IMR-90 (cell line): ENCODE data around the gene BCKDK. TPM values are rescaled to one million over a fixed set of nuclear protein-coding genes. Genes with fewer than 3 reads are reported as not detected.
A peak's percentile ranks its signal among the peaks of the same experiment; 100 is the strongest.

Experiments
- ATAC-seq: fragments of 200-7000 bp; cut with Tn5 transposase; 2 replicates; pipeline ENCODE4 v1.9.1; 2020; ENCODE audit warnings: low read depth, mild to moderate bottlenecking, moderate library complexity
- Bru-seq: library from RNA; stranded (reverse); fragments of 400-500 nt; gene quantifications from one replicate; lab custom pipeline; 2021; lab: Mats Ljungman, UMichigan
- BruChase-seq, 2 experiments: library from RNA; stranded (reverse); fragments of 400-500 nt; gene quantifications; one replicate each; lab custom pipeline; 2021; lab: Mats Ljungman, UMichigan
- BruUV-seq: library from RNA; stranded (reverse); fragments of 400-500 nt; replicated peaks from 2 replicates; lab custom pipeline; 2021; lab: Mats Ljungman, UMichigan
- CTCF ChIA-PET: fragments of 300-600 bp; formaldehyde crosslinking; extraction: SDS; loops from one replicate; lab custom pipeline; 2021; ENCODE audit warnings: antibody characterized with exemption; lab: Yijun Ruan, JAX
- POLR2A ChIA-PET: fragments of 300-600 bp; sonication (Branson Sonifier 250); formaldehyde crosslinking; loops from one replicate; lab custom pipeline; 2022; ENCODE audit warnings: antibody characterized with exemption; ENCODE audit not compliant: unreplicated experiment; lab: Charles Lee
- DNase-seq: peaks from one replicate; pipeline ENCODE4 v3.0.0; 2013
- H2AFZ ChIP-seq: replicated peaks from 2 replicates; pipeline ENCODE3; 2013; ENCODE audit warnings: low read length, mild to moderate bottlenecking; ENCODE audit not compliant: poor library complexity
- H2AK5ac ChIP-seq: 2 replicates; pipeline ENCODE4 v1.6.1; 2013; ENCODE audit warnings: low read depth, low read length, inconsistent platforms
- H2AK9ac ChIP-seq: replicated peaks from 2 replicates; pipeline ENCODE3; 2013; ENCODE audit warnings: mild to moderate bottlenecking, low read depth, low read length, moderate library complexity; ENCODE audit not compliant: poor library complexity
- H2BK120ac ChIP-seq: 2 replicates; pipeline ENCODE4 v1.6.1; 2013; ENCODE audit warnings: low read depth, low read length, inconsistent platforms
- H2BK15ac ChIP-seq: 3 replicates; pipeline ENCODE4 v1.6.1; 2013; ENCODE audit warnings: low read depth, low read length, inconsistent platforms
- H2BK20ac ChIP-seq: 2 replicates; pipeline ENCODE4 v1.6.1; 2013; ENCODE audit warnings: low read depth, mild to moderate bottlenecking, inconsistent platforms, low read length, moderate library complexity
- H2BK5ac ChIP-seq: 2 replicates; pipeline ENCODE4 v1.6.1; 2013; ENCODE audit warnings: mild to moderate bottlenecking, low read depth, low read length, inconsistent platforms; ENCODE audit not compliant: poor library complexity, severe bottlenecking
- H3K14ac ChIP-seq: replicated peaks from 2 replicates; pipeline ENCODE4 v1.6.1; 2013; ENCODE audit warnings: low read depth, low read length, inconsistent platforms
- H3K18ac ChIP-seq: 2 replicates; pipeline ENCODE4 v1.6.1; 2013; ENCODE audit warnings: low read depth, low read length, control low read depth
- H3K23ac ChIP-seq: 2 replicates; pipeline ENCODE4 v1.6.1; 2013; ENCODE audit warnings: low read depth, low read length, inconsistent platforms
- H3K27ac ChIP-seq: 2 replicates; pipeline ENCODE4 v1.5.1; 2013; ENCODE audit warnings: mild to moderate bottlenecking, control low read depth, low read length; ENCODE audit not compliant: insufficient read depth
- H3K27me3 ChIP-seq: 2 replicates; pipeline ENCODE4 v1.6.1; 2013; ENCODE audit warnings: low read length; ENCODE audit not compliant: control insufficient read depth, insufficient read depth
- H3K36me3 ChIP-seq: 2 replicates; pipeline ENCODE4 v1.6.1; 2013; ENCODE audit warnings: low read length, mixed read lengths; ENCODE audit not compliant: control insufficient read depth, insufficient read depth
- H3K4ac ChIP-seq: 2 replicates; pipeline ENCODE4 v1.6.1; 2013; ENCODE audit warnings: low read depth, low read length, inconsistent platforms
- H3K4me1 ChIP-seq: 2 replicates; pipeline ENCODE4 v1.6.1; 2013; ENCODE audit warnings: low read length, mixed read lengths; ENCODE audit not compliant: control insufficient read depth, insufficient read depth
- H3K4me2 ChIP-seq: 2 replicates; pipeline ENCODE4 v1.6.1; 2013; ENCODE audit warnings: low read depth, mild to moderate bottlenecking, control low read depth, low read length, moderate library complexity
- H3K4me3 ChIP-seq: 2 replicates; pipeline ENCODE4 v1.5.1; 2013; ENCODE audit warnings: low read depth, mild to moderate bottlenecking, control low read depth, low read length, moderate library complexity; ENCODE audit not compliant: insufficient read depth
- H3K56ac ChIP-seq: 2 replicates; pipeline ENCODE4 v1.6.1; 2013; ENCODE audit warnings: low read length, inconsistent platforms; ENCODE audit not compliant: insufficient read depth; ENCODE audit errors: extremely low read depth
- H3K79me1 ChIP-seq, 2 experiments: 2 replicates each; pipeline ENCODE4 v1.6.1; 2013; ENCODE audit warnings: low read length in 2 of 2, inconsistent platforms in 1 of 2, low read depth in 1 of 2
- H3K9ac ChIP-seq: 2 replicates; pipeline ENCODE4 v1.6.1; 2013; ENCODE audit warnings: low read depth, low read length, control low read depth
- H3K9me1 ChIP-seq: 2 replicates; pipeline ENCODE4 v1.6.1; 2013; ENCODE audit warnings: low read length, inconsistent platforms; ENCODE audit not compliant: insufficient read depth
- H3K9me3 ChIP-seq: 2 replicates; pipeline ENCODE4 v1.6.1; 2013; ENCODE audit warnings: low read length; ENCODE audit not compliant: control insufficient read depth, insufficient read depth
- H4K20me1 ChIP-seq: 2 replicates; pipeline ENCODE4 v1.6.1; 2013; ENCODE audit warnings: low read length, inconsistent platforms; ENCODE audit not compliant: insufficient read depth
- H4K5ac ChIP-seq: 2 replicates; pipeline ENCODE4 v1.6.1; 2013; ENCODE audit warnings: mild to moderate bottlenecking, low read depth, low read length, control low read depth
- H4K8ac ChIP-seq, 2 experiments: 2 replicates each; pipeline ENCODE4 v1.6.1; 2013; ENCODE audit warnings: low read depth in 2 of 2, low read length in 2 of 2, control low read depth in 1 of 2, inconsistent platforms in 1 of 2
- H4K91ac ChIP-seq: 2 replicates; pipeline ENCODE4 v1.6.1; 2013; ENCODE audit warnings: low read depth, low read length, inconsistent platforms; ENCODE audit not compliant: insufficient read depth
- MAZ ChIP-seq: IDR thresholded peaks from 2 replicates; pipeline ENCODE4 v1.6.1; 2012; ENCODE audit warnings: low read depth, mild to moderate bottlenecking, low read length, improper control_type of control experiment, moderate library complexity, borderline replicate concordance
- NFE2L2 ChIP-seq: fragments of 150-350 bp; IDR thresholded peaks from 2 replicates; pipeline ENCODE4 v1.6.1; 2016; ENCODE audit warnings: low read depth, mild to moderate bottlenecking, low read length
- RFX5 ChIP-seq: IDR thresholded peaks from 2 replicates; pipeline ENCODE4 v1.8.0; 2012; ENCODE audit warnings: low read depth, mild to moderate bottlenecking, low read length, moderate library complexity
- WGBS, 2 experiments: methylation state at CpG; one replicate each; pipeline versions ENCODE4 v1.1.5 to v1.1.7; 2013; ENCODE audit warnings: missing lambda C conversion rate in 2 of 2; ENCODE audit not compliant: insufficient read length in 1 of 2; ENCODE audit errors: extremely low coverage in 2 of 2; 5-methylcytosine and 5-hydroxymethylcytosine counted together
- dilution Hi-C: fragments of 300-500 bp; cut with HindIII; formaldehyde crosslinking; loops from one replicate; pipeline ENCODE4 v1.14.3; 2018; ENCODE audit warnings: low sequenced_read_pairs; ENCODE audit not compliant: unreplicated experiment
- in situ Hi-C: fragments of 300-500 bp; cut with MboI; formaldehyde crosslinking; loops from 3 replicates; pipeline ENCODE4 v1.14.3; 2019; ENCODE audit warnings: low sequenced_read_pairs, inconsistent platforms, mixed read lengths
- intact Hi-C: fragments of 100-400 bp; cut with micrococcal nuclease; formaldehyde crosslinking; loops from 2 replicates; pipeline ENCODE4 v1.10.0; 2022
- long read RNA-seq: library from polyadenylated mRNA; unstranded; transcript quantifications from one replicate; pipeline ENCODE4 v2.0.0, GENCODE V29; 2021; ENCODE audit not compliant: unreplicated experiment
- polyA plus RNA-seq, 3 experiments: library from polyadenylated mRNA; depleted of rRNA; stranded (reverse); fragments of >200 nt; gene quantifications; 2 replicates each; pipeline ENCODE4 v1.2.3, GENCODE V29; 2012; ENCODE audit warnings: low replicate concordance in 1 of 3
- total RNA-seq: library from RNA; depleted of rRNA; stranded (reverse); fragments of >200 nt; gene quantifications from 2 replicates; pipeline ENCODE4 v1.2.3, GENCODE V29; 2012; rRNA removed
- TF ChIP-seq, protein P1 (sequence below): fragments of 150-350 bp; IDR thresholded peaks from 2 replicates; pipeline ENCODE4 v1.6.1; 2017; ENCODE audit warnings: mild to moderate bottlenecking, antibody characterized with exemption, low read length, low read depth

The BCKDK gene
- total RNA-seq (24.4 and 26.0 TPM in 2 replicates), polyA plus RNA-seq (2012; rRNA removed) (79.3 and 89.7 TPM in 2 replicates), Bru-seq, nascent RNA (percentile 51 among the genes with signal in this experiment), BruChase-seq, experiment 1, labeled RNA remaining after a 6-hour chase (percentile 74 among the genes with signal in this experiment), BruChase-seq, experiment 2, labeled RNA remaining after a 2-hour chase (percentile 60 among the genes with signal in this experiment)
- polyA plus RNA-seq (2012; cell fraction: cytosol; rRNA removed) = 78.8 and 105 TPM in 2 replicates
- 56.0 and 112 TPM in 2 replicates for polyA plus RNA-seq (2012; cell fraction: nucleus; rRNA removed; ENCODE audit: low replicate concordance)
- long read RNA-seq, transcript BCKDK-201 (12 exons, 2,128 nt) = major isoform, 39 of 115 reads
- long read RNA-seq, transcript BCKDK-203 (11 exons, 1,997 nt) = minor isoform, 25 of 115 reads
- long read RNA-seq, partial matches to known transcripts = 43 of 115 reads
- long read RNA-seq, other reads (novel, unspliced or antisense) = 8 of 115 reads

DNA sequence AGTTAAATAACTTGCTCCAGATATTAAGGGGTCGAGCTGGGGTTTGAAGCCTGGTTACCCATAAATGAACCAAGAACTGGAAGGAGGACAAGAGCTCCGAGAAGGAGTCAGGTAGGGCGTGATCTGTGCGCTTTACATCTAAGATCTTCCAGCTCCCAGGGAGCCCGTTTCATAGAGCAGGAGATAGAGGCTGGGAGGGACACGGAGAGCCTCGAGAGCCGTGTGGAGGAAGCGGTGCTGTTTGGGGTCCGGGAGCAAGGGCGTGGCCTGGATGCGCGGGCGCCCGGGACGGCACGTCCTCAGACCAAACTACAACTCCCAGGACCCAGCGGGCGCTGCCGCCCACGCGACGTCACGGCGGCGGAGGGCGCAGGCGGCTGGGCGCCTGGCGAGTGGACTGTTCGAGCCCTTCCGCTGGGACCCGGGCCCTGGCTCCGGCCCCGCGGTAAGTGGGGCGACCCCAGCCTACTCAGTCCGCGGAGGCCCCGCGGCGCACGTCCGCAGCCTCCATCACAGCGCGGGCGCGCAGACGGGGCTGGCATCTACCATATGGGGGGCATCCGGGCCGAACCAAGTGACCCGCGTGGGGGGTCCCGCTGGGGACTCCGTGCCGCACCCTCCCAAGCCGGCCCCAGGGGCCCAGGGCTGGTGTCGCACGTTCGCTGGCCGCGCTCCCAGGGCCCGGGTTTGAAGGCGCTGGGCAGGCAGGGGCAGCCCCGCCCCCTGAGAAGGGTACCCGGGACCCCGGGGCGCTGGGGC, at the start of gene BCKDK:
Gene BCKDK (plus strand): TSS at position 352 of the 759 bp plus-strand sequence. CDS start 838 bp downstream, outside the sequence.
- Histone ChIP-seq H3K4me3 (peak within 1 kb of the TSS; percentile 85), H3K18ac (peak within 1 kb of the TSS; percentile 48), H3K4ac (peak within 1 kb of the TSS; percentile 65), H3K36me3 (peaks cover 40% of the 10 kb centered on the region), H2AFZ (peak within 1 kb of the TSS; percentile 95), H3K79me1 (peaks cover 18 to 41% of the 10 kb centered on the region in 2 experiments), H3K14ac (peak within 1 kb of the TSS; percentile 78), H3K56ac (peak within 1 kb of the TSS; percentile 33; the same call in 1 of the 2 replicates), H2BK5ac (peak within 1 kb of the TSS; percentile 79), H3K27ac (peak within 1 kb of the TSS; percentile 76), H4K5ac (peak within 1 kb of the TSS; percentile 91), H2BK20ac (no peak within 1 kb of the TSS), H3K4me2 (peak within 1 kb of the TSS; percentile 93), H4K91ac (peak within 1 kb of the TSS; percentile 92), H3K27me3 (no peaks in the 10 kb centered on the region), H2AK5ac (peak within 1 kb of the TSS; percentile 90), H2BK15ac (no peak within 1 kb of the TSS), H3K9ac (peak within 1 kb of the TSS; percentile 75), H3K9me3 (no peaks in the 10 kb centered on the region), H3K9me1 (peaks cover 11% of the 10 kb centered on the region; the same call in 1 of the 2 replicates), H4K20me1 (no peaks in the 10 kb centered on the region; the same call in 1 of the 2 replicates), H2BK120ac (peak within 1 kb of the TSS; percentile 26; the same call in 1 of the 2 replicates), H4K8ac (peak within 1 kb of the TSS; percentile 98 to 100), H2AK9ac (peak within 1 kb of the TSS; percentile 95), H3K4me1 (peaks cover 5% of the 10 kb centered on the region), H3K23ac (peak within 1 kb of the TSS; percentile 38; the same call in 1 of the 2 replicates)
- CTCF ChIA-PET = no interaction called here
- dilution Hi-C loops = no loop called here
- no TSS peak for BruUV-seq
- in situ Hi-C loops = no loop called here
- 8% methylated on average over 34 of the region's 68 CpGs; no CpG with 5 or more reads in 1 of the 2 experiments for whole genome bisulfite sequencing, 2 experiments
- POLR2A ChIA-PET = no interaction called here
- TF ChIP-seq, protein P1, sequence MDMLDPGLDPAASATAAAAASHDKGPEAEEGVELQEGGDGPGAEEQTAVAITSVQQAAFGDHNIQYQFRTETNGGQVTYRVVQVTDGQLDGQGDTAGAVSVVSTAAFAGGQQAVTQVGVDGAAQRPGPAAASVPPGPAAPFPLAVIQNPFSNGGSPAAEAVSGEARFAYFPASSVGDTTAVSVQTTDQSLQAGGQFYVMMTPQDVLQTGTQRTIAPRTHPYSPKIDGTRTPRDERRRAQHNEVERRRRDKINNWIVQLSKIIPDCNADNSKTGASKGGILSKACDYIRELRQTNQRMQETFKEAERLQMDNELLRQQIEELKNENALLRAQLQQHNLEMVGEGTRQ = no peak
- no peak for TF ChIP-seq NFE2L2
- TF ChIP-seq MAZ = 0 out of 2 replicates have a peak, but pooled peaks have one; percentile 6
- no peak for TF ChIP-seq RFX5
- intact Hi-C loops = no loop called here
- peak; percentile 60 for DNase-seq
- peak; percentile 97 for ATAC-seq
